Measurements from ENCODE around the gene MBL2. TPM values are rescaled to one million over a fixed set of nuclear protein-coding genes. Genes with fewer than 3 reads are reported as not detected.

The MBL2 gene
- total RNA-seq, 2 donors from 2014 or later = not detected

DNA sequence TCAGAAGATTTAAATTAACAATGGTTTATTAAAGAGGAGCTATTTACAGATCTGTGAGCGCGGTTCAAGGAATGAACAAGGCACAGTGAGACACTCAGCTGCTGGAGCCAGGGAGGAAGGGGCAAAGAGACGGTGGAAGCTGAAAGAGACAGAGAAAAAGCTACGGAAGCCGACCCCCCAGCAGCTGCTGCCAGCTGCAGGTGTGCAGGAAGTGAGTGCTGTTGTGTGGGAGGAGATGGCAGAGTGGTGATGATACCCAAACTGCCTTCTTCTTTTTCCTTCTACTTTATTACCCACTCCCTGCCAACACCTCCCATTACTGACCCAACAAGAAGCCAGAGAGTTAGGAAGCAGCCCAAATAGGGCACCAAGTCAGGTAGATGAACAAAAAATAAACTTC, 41.9 kb upstream of the MBL2 start:
- Histone ChIP-seq H3K9me3 (ENCODE audit: control insufficient read depth, low read length) (peaks cover 5% of the 10 kb centered on the region), H3K4me1 (ENCODE audit: control insufficient read depth, insufficient read depth, low read length) (no peaks in the 10 kb centered on the region), H3K4me3 (ENCODE audit: low read length) (no peak overlapping the region), H3K36me3 (ENCODE audit: control insufficient read depth, insufficient read depth, low read length) (no peaks in the 10 kb centered on the region), H3K27me3 (ENCODE audit: control insufficient read depth, insufficient read depth, low read length, poor library complexity, severe bottlenecking) (no peaks in the 10 kb centered on the region), H3K9ac (ENCODE audit: extremely low read depth, low read length, poor library complexity, severe bottlenecking) (no peak overlapping the region), H3K27ac (ENCODE audit: low read depth, low read length) (no peak overlapping the region)
- no peaks in the 10 kb centered on the region for H3K27me3 Mint-ChIP-seq (ENCODE audit: insufficient read depth)
- peaks cover 1% of the 10 kb centered on the region for H3K9me3 Mint-ChIP-seq
- H3K27ac Mint-ChIP-seq = no peak overlapping the region
- DNase-seq = no peak
- TF ChIP-seq, protein P1, sequence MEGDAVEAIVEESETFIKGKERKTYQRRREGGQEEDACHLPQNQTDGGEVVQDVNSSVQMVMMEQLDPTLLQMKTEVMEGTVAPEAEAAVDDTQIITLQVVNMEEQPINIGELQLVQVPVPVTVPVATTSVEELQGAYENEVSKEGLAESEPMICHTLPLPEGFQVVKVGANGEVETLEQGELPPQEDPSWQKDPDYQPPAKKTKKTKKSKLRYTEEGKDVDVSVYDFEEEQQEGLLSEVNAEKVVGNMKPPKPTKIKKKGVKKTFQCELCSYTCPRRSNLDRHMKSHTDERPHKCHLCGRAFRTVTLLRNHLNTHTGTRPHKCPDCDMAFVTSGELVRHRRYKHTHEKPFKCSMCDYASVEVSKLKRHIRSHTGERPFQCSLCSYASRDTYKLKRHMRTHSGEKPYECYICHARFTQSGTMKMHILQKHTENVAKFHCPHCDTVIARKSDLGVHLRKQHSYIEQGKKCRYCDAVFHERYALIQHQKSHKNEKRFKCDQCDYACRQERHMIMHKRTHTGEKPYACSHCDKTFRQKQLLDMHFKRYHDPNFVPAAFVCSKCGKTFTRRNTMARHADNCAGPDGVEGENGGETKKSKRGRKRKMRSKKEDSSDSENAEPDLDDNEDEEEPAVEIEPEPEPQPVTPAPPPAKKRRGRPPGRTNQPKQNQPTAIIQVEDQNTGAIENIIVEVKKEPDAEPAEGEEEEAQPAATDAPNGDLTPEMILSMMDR (conservative IDR thresholded peaks at IDR 0.05) = no peak
- H3K4me1 Mint-ChIP-seq = no peaks in the 10 kb centered on the region
- 81 to 91% methylated on average over 2 to 5 of the region's 5 CpGs for WGBS, 2 experiments (ENCODE audit: insufficient coverage in 1 of 2, insufficient read length in 1 of 2)
- no peaks in the 10 kb centered on the region for H3K36me3 Mint-ChIP-seq (ENCODE audit: low read depth)
- no peak overlapping the region for H3K4me3 Mint-ChIP-seq

DNA sequence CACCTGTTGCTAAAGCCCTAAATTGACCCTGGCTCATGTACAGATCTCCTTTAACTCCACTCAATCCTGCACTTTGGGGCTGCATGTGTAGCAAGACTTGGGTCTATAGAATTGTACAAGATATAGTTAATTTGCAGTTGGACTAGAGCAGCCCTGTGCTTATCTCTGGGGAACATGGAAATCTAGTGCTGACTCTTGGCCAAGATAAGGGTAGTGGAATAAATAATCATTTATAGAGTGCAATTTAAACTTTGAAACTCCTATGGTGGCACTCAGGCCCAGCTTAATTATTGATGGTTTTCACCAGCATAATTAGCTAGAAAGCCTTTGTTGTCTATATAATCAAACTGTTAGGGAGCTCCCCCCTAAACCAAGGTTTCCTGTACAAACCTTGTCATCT, 39.2 kb upstream of the MBL2 start:
- no peaks in the 10 kb centered on the region for H3K27me3 Mint-ChIP-seq (ENCODE audit: insufficient read depth)
- H3K27ac Mint-ChIP-seq = no peak overlapping the region
- H3K9me3 Mint-ChIP-seq = peaks cover 1% of the 10 kb centered on the region
- H3K36me3 Mint-ChIP-seq (ENCODE audit: low read depth) = no peaks in the 10 kb centered on the region
- Histone ChIP-seq H3K9me3 (ENCODE audit: control insufficient read depth, low read length) (peaks cover 5% of the 10 kb centered on the region), H3K9ac (ENCODE audit: extremely low read depth, low read length, poor library complexity, severe bottlenecking) (no peak overlapping the region), H3K36me3 (ENCODE audit: control insufficient read depth, insufficient read depth, low read length) (no peaks in the 10 kb centered on the region), H3K4me1 (ENCODE audit: control insufficient read depth, insufficient read depth, low read length) (no peaks in the 10 kb centered on the region), H3K27ac (ENCODE audit: low read depth, low read length) (no peak overlapping the region), H3K4me3 (ENCODE audit: low read length) (no peak overlapping the region), H3K27me3 (ENCODE audit: control insufficient read depth, insufficient read depth, low read length, poor library complexity, severe bottlenecking) (no peaks in the 10 kb centered on the region)
- no peak overlapping the region for H3K4me3 Mint-ChIP-seq
- TF ChIP-seq, protein P1 (conservative IDR thresholded peaks at IDR 0.05) = no peak
- H3K4me1 Mint-ChIP-seq = no peaks in the 10 kb centered on the region
- no peak for DNase-seq

- H3K9ac ChIP-seq (ENCODE audit: extremely low read depth, low read length, poor library complexity, severe bottlenecking) = no peak overlapping the region
- no peaks in the 10 kb centered on the region for H3K27me3 ChIP-seq (ENCODE audit: control insufficient read depth, insufficient read depth, low read length, poor library complexity, severe bottlenecking)
- TF ChIP-seq, protein P1 (conservative IDR thresholded peaks at IDR 0.05) = no peak
- no peak overlapping the region for H3K4me3 ChIP-seq (ENCODE audit: low read length)
- DNase-seq = no peak
- WGBS, 2 experiments (ENCODE audit: insufficient coverage in 1 of 2, insufficient read length in 1 of 2) = 97 to 100% methylated on average over 2 of the region's 2 CpGs
- H3K4me1 ChIP-seq (ENCODE audit: control insufficient read depth, insufficient read depth, low read length) = no peaks in the 10 kb centered on the region
- H3K27ac Mint-ChIP-seq = no peak overlapping the region
- H3K27ac ChIP-seq (ENCODE audit: low read depth, low read length) = no peak overlapping the region
- no peaks in the 10 kb centered on the region for H3K4me1 Mint-ChIP-seq
- no peaks in the 10 kb centered on the region for H3K36me3 ChIP-seq (ENCODE audit: control insufficient read depth, insufficient read depth, low read length)
- peaks cover 1% of the 10 kb centered on the region for H3K9me3 Mint-ChIP-seq
- H3K36me3 Mint-ChIP-seq (ENCODE audit: low read depth) = no peaks in the 10 kb centered on the region
- peaks cover 5% of the 10 kb centered on the region for H3K9me3 ChIP-seq (ENCODE audit: control insufficient read depth, low read length)
- no peaks in the 10 kb centered on the region for H3K27me3 Mint-ChIP-seq (ENCODE audit: insufficient read depth)
- no peak overlapping the region for H3K4me3 Mint-ChIP-seq
These were observed 38.2 kb upstream of the MBL2 start for GRCh38 chr10:52810761-52811160.

Data from endodermal cell (in vitro differentiated cells).